ENCODE data around the gene SERPINA6.
"Not testable (repeated sequence)": the region's sequence is repeated elsewhere in the genome, so short reads cannot be mapped to it uniquely, and the experiment has no call there.

SERPINA6 gene

DNA sequence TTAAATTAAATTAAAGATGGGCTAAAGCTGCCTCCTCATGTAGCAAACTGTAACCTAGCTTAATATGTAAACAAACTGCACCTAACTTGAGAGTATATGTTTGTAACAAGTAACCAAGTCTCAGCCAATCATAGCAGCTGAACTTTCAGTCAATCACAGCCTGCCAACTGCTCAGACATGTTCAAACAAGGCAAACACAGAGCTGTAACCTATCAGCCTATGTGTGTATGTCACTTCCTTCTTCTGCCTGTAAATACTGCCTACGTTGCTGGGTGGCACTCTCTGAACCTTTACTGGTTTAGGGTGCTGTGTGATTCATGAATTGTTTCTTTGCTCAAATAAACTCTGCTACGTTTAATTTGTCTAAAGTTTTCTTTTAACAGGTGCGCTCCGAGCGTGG lies 2.9 kb downstream of the SERPINA6 start:
- no peak for DNase-seq

DNA sequence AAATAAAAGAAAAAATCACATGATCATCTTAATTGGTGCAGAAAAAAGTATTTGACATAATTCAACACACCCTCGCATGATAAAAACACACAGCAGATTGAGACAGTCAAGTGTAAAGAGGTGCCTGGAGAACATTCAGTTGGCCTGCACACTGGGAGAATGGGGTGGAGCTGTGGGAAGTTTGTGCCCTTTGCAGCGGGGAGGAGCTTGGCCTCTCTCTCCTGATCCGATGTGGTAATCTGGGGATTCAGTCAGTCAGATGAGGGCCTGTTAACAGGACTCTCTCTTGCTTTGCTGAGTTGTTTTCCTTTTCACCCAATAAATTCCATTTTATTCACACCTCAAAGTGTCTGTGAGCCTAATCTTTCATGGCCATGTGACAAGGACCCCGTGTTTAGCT lies 5.9 kb downstream of the SERPINA6 start:
- DNase-seq: no peak

DNA sequence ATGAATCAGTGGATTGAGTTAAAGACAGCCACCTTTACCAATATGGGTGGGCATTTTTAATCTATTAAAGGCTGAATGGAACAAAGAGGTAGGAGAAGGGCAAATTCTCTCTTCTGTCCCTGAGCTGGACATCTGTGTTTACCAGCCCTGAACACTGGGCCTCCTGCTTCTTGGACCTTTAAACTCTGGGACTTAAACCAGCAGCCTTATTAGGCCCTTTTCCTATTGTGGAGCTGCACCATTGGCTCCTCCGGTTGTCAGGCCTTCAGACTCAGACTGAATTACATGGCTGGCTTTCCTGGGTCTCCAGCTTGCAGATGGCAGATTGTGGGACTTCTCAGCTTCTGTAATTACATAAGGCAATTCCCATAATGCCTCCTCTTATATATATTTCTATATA lies 6.4 kb downstream of the SERPINA6 start:
- no peak for DNase-seq

GRCh38 chr14:94314890-94315289 lies 8.2 kb downstream of the SERPINA6 start:
- DNase-seq: no peak

- DNase-seq: no peak
Measured at GRCh38 chr14:94313991-94314655, 9.0 kb downstream of the SERPINA6 start.

GRCh38 chr14:94312481-94313246 lies 10.5 kb downstream of the SERPINA6 start:
- no peak for DNase-seq

DNA sequence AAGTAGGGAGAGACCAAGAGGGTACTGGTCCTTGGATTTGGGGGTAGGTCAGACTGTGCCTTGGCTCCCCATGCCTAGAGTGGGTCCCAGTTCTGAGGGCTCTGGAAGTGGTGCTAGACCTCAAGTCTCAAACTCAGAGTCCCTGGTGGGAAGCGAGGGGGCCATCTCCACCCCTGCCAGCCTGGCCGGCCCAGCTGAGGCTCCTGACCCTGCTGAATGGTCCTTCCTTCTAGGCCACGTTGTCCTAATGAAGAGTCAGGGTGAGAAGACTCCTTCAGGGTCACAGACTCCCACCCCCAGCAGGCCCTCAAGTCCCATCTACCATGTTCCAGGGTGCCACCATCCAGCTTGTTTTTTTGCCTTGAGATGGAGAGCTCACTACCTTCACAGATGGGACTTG lies 12.9 kb downstream of the SERPINA6 start:
- DNase-seq: no peak

DNA sequence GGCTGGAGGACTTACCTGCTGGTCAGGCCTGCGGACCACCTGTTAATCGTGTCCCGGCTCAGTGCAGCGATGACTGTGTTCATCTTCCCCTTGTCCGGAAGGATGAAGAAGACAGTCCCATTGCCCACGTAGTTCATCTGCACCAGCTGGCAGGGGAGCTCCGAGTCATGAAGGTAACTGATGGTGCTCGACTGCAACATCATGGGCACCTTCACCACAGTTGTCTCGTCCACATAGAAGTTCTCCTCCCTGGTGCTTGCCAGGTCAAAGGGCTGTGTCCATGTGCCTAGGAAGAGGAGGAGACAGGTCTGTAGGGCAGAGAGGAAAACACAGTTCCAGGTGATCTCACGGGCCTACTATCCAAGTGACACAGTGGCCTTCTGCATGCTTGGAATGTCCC lies 13.4 kb downstream of the SERPINA6 start:
- no peak for DNase-seq

DNA sequence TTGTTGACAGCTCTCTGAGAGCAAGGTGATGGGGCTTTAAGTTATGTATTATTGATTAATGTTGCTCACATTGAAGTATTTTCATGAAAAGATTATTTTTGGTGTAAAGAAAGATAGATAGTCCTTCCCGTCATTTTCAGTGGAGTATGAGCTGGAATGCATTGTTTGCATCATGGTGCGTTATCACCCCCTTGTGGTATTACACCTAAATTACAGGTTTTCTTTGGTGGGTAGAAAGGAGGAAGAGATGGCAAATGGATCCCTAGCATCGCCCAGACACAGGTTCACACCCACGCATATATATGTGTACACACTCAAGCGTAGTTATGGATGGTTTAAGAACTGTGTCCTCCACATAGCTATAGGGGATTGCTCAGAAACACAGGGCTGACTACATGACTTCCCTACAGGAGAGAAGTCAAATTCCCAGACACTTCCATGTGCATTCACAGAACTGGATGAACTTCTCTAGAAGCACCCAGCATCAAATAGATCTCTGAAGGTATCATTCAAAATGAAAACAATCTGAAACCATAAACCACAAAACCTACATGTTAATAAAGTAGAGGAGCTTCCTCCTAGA lies 15.6 kb downstream of the SERPINA6 start:
- DNase-seq: no peak

DNA sequence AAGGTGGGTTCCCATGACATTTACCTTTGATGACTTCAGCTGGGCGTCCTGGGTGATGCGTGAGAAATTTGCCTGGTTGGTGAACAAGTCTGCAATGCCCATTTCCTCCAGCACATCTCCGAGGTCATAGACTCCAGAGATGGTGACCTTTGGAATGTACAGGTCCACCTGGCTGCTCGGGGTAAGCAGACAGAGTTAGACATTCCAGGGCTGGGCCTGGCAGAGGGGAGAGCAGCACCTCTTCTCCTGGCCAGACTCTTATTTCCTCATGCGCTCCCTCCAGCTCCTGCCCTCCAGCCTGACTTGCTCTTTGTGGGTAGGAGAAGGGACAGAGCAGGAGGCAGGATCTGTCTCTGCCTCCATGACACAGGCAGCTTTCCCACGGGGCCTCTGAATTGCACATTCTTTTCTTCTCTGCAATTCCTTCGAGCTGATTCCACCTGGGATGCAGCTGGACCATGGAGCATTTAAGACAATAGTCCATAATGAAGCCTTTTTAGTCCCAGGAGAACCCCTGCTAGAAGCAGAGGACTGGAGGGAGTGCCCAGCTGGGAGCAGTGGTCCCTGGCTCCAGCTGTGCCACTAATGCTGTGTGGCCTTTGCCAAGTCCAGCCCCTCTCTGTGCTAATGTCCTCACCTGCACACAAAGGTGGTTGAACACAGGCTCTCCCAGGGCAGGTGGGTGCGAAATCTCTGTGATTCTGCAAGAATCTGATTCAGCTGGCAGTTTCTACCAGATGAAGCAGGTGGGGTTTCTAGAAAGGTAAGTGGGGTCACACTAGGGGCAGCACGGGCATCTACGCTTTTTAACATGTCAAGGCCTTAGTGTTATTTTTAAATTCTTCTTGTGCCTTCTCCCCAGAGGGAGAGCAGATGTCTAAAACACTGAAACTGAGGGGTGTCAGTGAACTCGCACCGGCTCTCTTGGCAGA lies 16.8 kb downstream of the SERPINA6 start:
- DNase-seq: no peak

DNA sequence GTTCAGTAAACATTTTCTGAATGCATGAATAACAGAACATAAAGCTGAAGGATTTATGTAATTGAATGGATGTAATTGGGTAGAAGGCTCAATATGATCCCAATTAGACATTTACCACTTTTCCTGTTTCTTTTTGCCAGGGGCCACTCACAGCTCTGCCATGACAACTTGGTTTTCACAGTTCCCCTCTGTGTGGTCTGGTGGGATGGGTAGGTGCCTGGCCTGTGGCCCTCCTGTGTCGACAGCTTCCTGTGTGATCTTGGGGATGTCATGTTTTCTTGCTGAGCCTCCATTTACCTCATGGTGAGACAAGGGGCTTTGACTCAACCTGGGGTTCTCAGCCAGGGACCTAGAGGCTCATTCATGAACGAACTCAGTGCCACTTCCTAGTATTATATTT lies 17.5 kb downstream of the SERPINA6 start:
- DNase-seq: no peak

GRCh38 chr14:94304243-94304642 lies 18.9 kb downstream of the SERPINA6 start:
- no peak for DNase-seq

GRCh38 chr14:94303111-94303510 lies 20.0 kb downstream of the SERPINA6 start:
- no peak for DNase-seq

DNA sequence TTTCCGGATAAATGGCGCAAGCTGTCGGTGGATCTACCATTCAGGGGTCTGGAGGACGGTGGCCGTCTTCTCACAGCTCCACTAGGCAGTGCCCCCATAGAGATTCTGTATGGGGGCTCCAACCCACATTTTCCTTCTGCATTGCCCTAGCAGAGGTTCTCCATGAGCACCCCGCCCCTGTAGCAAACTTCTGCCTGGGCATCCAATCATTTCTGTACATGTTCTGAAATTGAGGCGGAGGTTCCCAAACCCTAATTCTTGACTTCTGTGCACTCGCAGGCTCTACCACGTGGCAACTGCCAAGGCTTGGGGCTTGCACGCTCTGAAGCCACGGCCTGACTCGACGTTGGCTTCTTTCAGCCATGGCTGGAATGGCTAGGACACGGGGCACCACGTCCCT lies 25.0 kb downstream of the SERPINA6 start:
- no peak for DNase-seq

GRCh38 chr14:94296181-94296545 lies 27.0 kb downstream of the SERPINA6 start:
- DNase-seq: not testable (repeated sequence)

- no peak for DNase-seq
Measured at GRCh38 chr14:94295360-94296180, 27.6 kb downstream of the SERPINA6 start.

DNA sequence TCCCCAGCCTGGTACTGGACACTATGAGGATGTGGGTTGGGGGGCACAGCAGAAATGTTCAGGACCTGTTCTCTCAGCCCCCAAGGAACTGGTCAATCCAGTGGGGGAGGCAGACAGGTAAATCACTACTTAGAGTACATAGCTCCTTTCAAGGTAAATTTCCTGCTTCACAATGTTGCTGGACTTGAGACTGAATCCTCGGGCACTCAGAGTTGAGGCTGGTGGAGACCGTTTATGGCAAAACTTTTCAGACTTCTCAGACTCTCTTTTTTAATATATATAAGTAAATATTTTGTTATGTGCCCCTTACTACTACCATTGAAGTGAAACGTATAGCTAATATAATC lies 29.6 kb downstream of the SERPINA6 start:
- no peak for DNase-seq

GRCh38 chr14:94292872-94293577 lies 30.1 kb downstream of the SERPINA6 start, which contains the start of gene SERPINA10:
Gene SERPINA10 (minus strand): TSS chr14:94293268. CDS start chr14:94290593, 2,675 bp downstream.
- no peak for DNase-seq

DNA sequence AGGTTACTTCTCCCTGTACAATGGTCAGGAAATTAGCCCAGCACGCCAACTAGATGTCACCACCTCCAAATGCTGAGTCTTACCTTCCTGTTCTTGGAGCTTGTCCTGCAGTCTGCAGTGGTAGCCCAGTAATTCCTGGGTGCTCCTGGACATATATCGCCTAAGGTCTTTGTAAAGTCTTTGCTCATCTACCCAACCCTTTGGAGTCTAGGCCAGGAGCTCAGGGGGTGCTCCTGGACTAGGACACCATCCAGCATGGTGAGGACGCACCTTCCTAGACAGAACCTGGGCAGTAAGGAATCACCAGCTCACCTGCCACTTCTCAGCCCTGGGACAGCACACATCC lies 30.6 kb downstream of the SERPINA6 start:
- no peak for DNase-seq

- DNase-seq: no peak
Measured at GRCh38 chr14:94291906-94292525, 31.1 kb downstream of the SERPINA6 start.
